ENCODE measurements around the gene UBE2QL1. TPM values are rescaled to one million over a fixed set of nuclear protein-coding genes. Genes with fewer than 3 reads are reported as not detected.
A peak's percentile ranks its signal among the peaks of the same experiment; 100 is the strongest.

The UBE2QL1 gene, protein sequence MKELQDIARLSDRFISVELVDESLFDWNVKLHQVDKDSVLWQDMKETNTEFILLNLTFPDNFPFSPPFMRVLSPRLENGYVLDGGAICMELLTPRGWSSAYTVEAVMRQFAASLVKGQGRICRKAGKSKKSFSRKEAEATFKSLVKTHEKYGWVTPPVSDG
- polyA plus RNA-seq (2013, experiment 1 of 2), result 0.40 TPM
- polyA plus RNA-seq (2013, experiment 2 of 2), result 0.82 TPM

DNA sequence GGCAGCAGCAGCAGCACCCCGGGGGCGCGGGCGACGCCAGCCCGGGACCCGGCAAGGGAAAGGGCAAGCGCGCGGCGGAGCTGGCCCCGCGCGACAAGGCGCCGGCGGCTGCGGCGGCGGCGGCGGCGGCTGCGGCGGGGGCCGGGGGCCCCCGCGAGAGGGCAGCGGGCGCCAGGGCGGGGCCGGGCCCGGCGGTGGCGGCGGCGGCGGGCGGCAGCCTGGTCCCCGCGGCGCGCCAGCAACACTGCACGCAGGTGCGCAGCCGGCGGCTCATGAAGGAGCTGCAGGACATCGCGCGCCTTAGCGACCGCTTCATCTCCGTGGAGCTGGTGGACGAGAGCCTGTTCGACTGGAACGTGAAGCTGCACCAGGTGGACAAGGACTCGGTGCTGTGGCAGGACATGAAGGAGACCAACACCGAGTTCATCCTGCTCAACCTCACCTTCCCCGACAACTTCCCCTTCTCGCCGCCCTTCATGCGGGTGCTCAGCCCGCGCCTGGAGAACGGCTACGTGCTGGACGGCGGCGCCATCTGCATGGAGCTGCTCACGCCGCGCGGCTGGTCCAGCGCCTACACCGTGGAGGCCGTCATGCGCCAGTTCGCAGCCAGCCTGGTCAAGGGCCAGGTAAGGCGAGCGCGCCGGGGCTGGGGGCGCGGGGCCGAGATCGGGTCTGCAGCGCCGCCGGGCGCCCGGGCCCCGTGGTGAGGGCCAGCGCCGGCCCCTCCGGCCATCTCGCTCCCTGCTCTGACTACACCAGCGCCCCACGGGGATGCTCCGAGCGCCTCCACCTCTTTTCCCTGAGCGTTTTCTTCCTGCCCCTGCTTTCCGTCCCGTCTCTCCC is at the start of gene UBE2QL1:
TSS of gene UBE2QL1 (plus strand) at position 238 of the 843 bp plus-strand sequence. CDS start at position 273, 35 bp downstream.
- H3K36me3 ChIP-seq (ENCODE audit: insufficient read depth, low read length), result no peaks in the 10 kb centered on the region
- no peak within 1 kb of the TSS for H3K27ac ChIP-seq (ENCODE audit: low read depth, low read length)
- WGBS, result under 1% methylated on average over 103 of the region's 103 CpGs
- peaks cover 13% of the 10 kb centered on the region; the same call in 1 of the 2 replicates for H3K4me1 ChIP-seq (ENCODE audit: insufficient read depth, low read length)
- H3K27me3 ChIP-seq (ENCODE audit: insufficient read depth, low read length), result peaks cover 82% of the 10 kb centered on the region
- H3K9ac ChIP-seq (ENCODE audit: low read depth, low read length), result no peak within 1 kb of the TSS
- H3K9me3 ChIP-seq (ENCODE audit: insufficient read depth, low read depth, low read length), result no peaks in the 10 kb centered on the region
- H3K4me3 ChIP-seq (ENCODE audit: low read length), result peak within 1 kb of the TSS; percentile 69

DNA sequence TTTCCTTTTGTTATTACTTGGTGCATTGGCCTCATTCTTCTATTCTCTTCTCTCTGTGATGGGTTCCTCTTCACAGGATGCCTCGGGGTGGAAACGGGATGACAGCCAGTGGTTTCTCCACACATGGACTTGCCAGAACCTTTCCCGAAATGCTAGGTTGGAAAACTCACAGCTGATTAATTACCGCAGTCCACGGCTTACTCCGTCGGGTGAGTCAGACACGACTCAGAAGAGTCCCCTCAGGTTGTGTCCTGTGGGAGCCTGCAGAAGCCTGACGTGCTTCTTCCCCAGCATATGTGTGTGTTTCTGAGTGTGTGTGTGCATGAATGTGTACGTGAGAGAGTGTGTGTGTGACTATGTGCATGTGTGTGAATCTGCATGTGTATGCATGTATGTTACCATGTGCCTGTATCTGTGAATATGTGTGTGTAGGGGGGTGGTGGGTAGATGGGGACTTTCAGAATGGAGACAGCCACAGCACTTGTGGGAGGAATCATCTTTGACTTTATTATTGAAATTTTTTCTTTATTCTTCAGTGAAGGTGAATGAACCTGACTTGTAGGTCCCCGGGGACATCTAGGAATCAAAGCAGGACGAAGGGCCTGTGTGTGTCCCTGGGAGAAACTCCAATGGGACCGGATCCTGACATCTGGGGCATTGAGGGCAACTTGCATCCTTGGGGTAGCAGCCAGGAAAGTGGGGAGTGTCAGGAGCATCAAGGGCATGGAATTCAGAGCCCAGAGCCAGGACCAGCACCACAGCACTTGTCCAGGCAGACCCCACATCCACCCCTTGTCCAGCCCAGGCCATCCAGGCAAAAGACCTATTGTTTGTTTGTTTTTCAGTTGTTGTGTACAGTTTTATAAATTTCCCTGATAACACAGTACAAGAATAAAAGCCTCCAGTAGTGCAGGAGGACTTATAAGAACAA is 48.4 kb upstream of the UBE2QL1 start:
- no peaks in the 10 kb centered on the region for H3K27me3 ChIP-seq (ENCODE audit: insufficient read depth, low read length)
- no peaks in the 10 kb centered on the region for H3K4me1 ChIP-seq (ENCODE audit: insufficient read depth, low read length)
- 84% methylated on average over 13 of the region's 13 CpGs for WGBS
- H3K9me3 ChIP-seq (ENCODE audit: insufficient read depth, low read depth, low read length), result no peaks in the 10 kb centered on the region
- H3K27ac ChIP-seq (ENCODE audit: low read depth, low read length), result no peak overlapping the region
- H3K36me3 ChIP-seq (ENCODE audit: insufficient read depth, low read length), result no peaks in the 10 kb centered on the region
- H3K9ac ChIP-seq (ENCODE audit: low read depth, low read length), result no peak overlapping the region
- H3K4me3 ChIP-seq (ENCODE audit: low read length), result no peak overlapping the region

DNA sequence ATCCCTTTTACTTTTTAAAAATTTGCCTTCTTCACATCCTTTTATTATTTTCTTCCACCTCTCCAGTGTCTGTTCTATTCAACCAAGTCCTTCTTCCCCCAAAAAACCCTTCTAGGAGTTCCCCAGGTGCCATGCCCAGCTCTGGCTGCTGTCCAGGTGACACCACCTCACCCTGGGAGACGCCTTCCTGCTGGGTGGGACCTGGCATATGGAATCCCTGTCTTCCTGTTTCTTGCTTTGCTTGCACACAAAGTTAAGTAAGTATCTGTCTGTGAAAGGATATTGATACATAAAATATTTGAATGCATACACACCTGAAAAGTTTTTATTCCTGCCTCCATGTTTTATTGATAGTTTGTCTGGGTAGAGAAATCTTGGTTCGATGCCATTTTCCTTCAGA is 47.2 kb upstream of the UBE2QL1 start:
- 98% methylated on average over 2 of the region's 2 CpGs for WGBS
- no peaks in the 10 kb centered on the region for H3K36me3 ChIP-seq (ENCODE audit: insufficient read depth, low read length)
- no peaks in the 10 kb centered on the region for H3K27me3 ChIP-seq (ENCODE audit: insufficient read depth, low read length)
- H3K27ac ChIP-seq (ENCODE audit: low read depth, low read length), result no peak overlapping the region
- H3K9ac ChIP-seq (ENCODE audit: low read depth, low read length), result no peak overlapping the region
- H3K4me3 ChIP-seq (ENCODE audit: low read length), result no peak overlapping the region
- no peaks in the 10 kb centered on the region for H3K9me3 ChIP-seq (ENCODE audit: insufficient read depth, low read depth, low read length)
- no peaks in the 10 kb centered on the region for H3K4me1 ChIP-seq (ENCODE audit: insufficient read depth, low read length)

DNA sequence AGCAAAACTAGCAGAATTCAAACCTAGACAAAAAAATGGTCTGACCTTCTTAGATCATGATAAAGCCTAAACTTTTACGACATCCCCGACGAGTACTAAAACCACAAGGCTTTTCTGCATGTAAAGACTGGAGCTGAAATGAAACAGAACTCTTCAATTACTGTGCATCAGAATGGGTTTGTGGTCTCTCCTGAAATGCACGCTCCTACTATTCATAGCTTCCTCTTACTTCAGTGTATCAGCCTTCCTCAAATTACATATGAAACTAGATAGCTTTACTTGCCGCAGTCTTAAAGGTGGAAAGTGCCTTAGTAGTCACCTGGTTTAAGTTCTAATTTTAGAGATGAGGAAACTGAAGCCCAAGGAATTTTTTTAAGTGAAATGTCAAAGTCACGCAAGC is 45.7 kb upstream of the UBE2QL1 start:
- H3K36me3 ChIP-seq (ENCODE audit: insufficient read depth, low read length), result no peaks in the 10 kb centered on the region
- H3K4me3 ChIP-seq (ENCODE audit: low read length), result no peak overlapping the region
- no peak overlapping the region for H3K9ac ChIP-seq (ENCODE audit: low read depth, low read length)
- 93% methylated on average over 6 of the region's 6 CpGs for WGBS
- H3K27me3 ChIP-seq (ENCODE audit: insufficient read depth, low read length), result no peaks in the 10 kb centered on the region
- H3K9me3 ChIP-seq (ENCODE audit: insufficient read depth, low read depth, low read length), result no peaks in the 10 kb centered on the region
- H3K4me1 ChIP-seq (ENCODE audit: insufficient read depth, low read length), result 0 out of 2 replicates have a peak, but pooled peaks cover 5% of the 10 kb centered on the region
- no peak overlapping the region for H3K27ac ChIP-seq (ENCODE audit: low read depth, low read length)

DNA sequence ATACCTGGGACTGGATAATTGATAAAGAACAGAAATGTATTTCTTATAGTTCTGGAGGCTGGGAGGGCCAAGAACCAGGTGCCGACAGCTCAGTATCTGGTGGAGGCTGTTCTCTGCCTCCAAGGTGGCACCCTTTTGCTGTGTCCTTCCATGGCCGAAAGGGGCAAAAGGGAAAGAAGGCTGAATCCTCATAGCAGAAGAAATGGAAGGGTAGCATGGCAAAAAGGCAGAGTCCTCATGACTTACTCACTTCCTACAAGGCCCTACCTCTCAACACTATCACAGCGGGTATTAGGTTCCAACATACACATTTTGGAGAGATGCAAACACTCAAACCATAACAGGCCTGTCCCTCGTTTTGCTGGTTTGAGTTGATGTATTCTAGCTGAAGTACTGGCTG is 45.2 kb upstream of the UBE2QL1 start:
- no peak overlapping the region for H3K27ac ChIP-seq (ENCODE audit: low read depth, low read length)
- no peaks in the 10 kb centered on the region for H3K27me3 ChIP-seq (ENCODE audit: insufficient read depth, low read length)
- H3K9ac ChIP-seq (ENCODE audit: low read depth, low read length), result no peak overlapping the region
- 91% methylated on average over 4 of the region's 4 CpGs for WGBS
- no peak overlapping the region for H3K4me3 ChIP-seq (ENCODE audit: low read length)
- H3K4me1 ChIP-seq (ENCODE audit: insufficient read depth, low read length), result 0 out of 2 replicates have a peak, but pooled peaks cover 5% of the 10 kb centered on the region
- H3K9me3 ChIP-seq (ENCODE audit: insufficient read depth, low read depth, low read length), result no peaks in the 10 kb centered on the region
- H3K36me3 ChIP-seq (ENCODE audit: insufficient read depth, low read length), result no peaks in the 10 kb centered on the region

DNA sequence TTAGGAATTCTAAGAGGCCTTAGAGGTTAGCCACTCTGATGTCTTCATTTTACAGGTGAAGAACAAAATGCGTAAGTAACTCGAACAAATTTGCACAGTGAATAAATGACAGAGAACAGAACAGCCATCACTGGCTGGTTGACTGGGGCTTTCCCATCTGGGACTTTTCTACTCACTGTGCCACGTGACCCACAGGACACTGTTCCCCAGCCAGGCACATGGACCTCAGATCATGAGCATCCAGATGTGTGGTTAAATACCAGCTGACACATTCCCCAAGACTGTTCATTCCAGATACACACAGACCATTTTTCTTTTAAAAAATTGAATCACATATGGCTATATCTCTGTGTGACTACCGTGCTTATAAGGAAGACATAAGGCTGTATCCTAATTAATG is 44.5 kb upstream of the UBE2QL1 start:
- Histone ChIP-seq H3K36me3 (ENCODE audit: insufficient read depth, low read length) (no peaks in the 10 kb centered on the region), H3K27me3 (ENCODE audit: insufficient read depth, low read length) (no peaks in the 10 kb centered on the region), H3K4me3 (ENCODE audit: low read length) (no peak overlapping the region), H3K9me3 (ENCODE audit: insufficient read depth, low read depth, low read length) (no peaks in the 10 kb centered on the region), H3K27ac (ENCODE audit: low read depth, low read length) (no peak overlapping the region), H3K9ac (ENCODE audit: low read depth, low read length) (no peak overlapping the region), H3K4me1 (ENCODE audit: insufficient read depth, low read length) (0 out of 2 replicates have a peak, but pooled peaks cover 5% of the 10 kb centered on the region)
- WGBS, result 97% methylated on average over 3 of the region's 4 CpGs

DNA sequence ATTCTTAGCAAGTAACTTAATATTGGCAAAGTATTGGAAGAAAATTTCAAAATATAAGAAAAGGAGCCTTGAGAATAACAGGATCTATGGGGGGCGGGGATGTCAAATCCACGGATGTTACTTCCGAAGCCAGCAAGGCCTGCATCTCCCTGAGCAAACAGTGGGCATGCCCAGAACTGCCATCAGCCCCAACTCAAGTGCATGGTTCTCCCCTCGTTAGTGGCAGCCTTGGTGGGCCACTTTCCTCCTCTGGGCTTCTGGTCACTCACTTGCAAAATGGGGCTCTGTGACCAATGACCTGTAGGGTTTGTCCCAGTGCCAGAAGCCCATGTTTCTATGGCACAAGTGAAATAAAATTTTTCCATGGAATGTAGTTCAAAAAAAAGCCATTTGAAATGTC is 43.1 kb upstream of the UBE2QL1 start:
- Histone ChIP-seq H3K4me3 (ENCODE audit: low read length) (no peak overlapping the region), H3K27me3 (ENCODE audit: insufficient read depth, low read length) (no peaks in the 10 kb centered on the region), H3K4me1 (ENCODE audit: insufficient read depth, low read length) (0 out of 2 replicates have a peak, but pooled peaks cover 5% of the 10 kb centered on the region), H3K9me3 (ENCODE audit: insufficient read depth, low read depth, low read length) (no peaks in the 10 kb centered on the region), H3K36me3 (ENCODE audit: insufficient read depth, low read length) (no peaks in the 10 kb centered on the region), H3K27ac (ENCODE audit: low read depth, low read length) (no peak overlapping the region), H3K9ac (ENCODE audit: low read depth, low read length) (no peak overlapping the region)
- 89% methylated on average over 4 of the region's 4 CpGs for WGBS

DNA sequence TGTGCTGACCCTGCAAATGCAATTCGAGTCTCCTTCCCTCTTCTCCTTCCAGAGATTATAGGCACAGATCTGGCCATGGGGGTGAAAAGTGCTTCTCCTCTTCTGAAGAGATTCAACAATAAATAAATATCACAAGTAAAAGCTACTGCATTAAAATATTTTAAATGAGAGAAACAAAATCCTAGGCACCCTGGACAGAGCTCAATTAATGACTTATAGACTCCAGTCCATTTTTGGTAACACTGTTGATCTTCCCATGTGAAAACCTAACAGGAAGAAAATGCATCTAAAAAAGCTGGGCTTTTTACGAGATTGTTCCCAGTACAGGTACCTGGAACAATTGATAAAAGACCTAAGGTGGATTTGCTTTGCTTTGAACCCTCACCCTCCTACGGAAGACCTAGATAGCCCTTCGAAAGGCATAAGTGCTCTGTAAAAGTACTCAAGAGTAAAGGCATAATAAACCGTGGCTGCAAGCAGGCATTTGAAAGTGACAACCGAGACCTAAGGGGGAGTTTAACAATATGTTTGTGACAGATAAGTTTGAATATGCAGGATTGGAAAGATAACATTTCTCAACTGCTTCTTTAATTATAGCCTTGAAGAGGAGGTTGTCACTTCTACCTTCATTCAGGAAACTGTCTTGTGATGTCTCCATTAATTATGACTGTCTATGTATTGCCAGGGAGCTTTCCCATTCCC is 41.0 kb upstream of the UBE2QL1 start:
- no peak overlapping the region for H3K4me3 ChIP-seq (ENCODE audit: low read length)
- 91% methylated on average over 6 of the region's 6 CpGs for WGBS
- H3K27me3 ChIP-seq (ENCODE audit: insufficient read depth, low read length), result no peaks in the 10 kb centered on the region
- H3K36me3 ChIP-seq (ENCODE audit: insufficient read depth, low read length), result no peaks in the 10 kb centered on the region
- no peaks in the 10 kb centered on the region for H3K9me3 ChIP-seq (ENCODE audit: insufficient read depth, low read depth, low read length)
- H3K9ac ChIP-seq (ENCODE audit: low read depth, low read length), result no peak overlapping the region
- no peak overlapping the region for H3K27ac ChIP-seq (ENCODE audit: low read depth, low read length)
- H3K4me1 ChIP-seq (ENCODE audit: insufficient read depth, low read length), result 0 out of 2 replicates have a peak, but pooled peaks cover 5% of the 10 kb centered on the region

DNA sequence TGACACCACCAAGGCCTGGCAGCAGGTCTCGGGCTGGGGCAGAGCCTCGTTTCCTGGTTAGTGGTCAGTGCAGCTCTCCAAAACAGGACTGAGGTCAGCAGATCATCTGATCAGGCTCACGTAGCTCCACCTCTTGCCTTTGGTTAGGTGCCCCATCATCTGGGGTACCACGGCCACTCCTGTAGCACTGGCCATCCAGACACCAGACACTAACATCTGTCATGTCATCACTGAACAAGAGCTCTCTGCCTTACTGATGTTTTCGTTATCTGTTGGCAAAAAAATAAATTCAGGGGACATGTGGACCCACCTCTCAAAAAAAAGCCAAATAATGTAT is 40.4 kb upstream of the UBE2QL1 start:
- Histone ChIP-seq H3K9ac (ENCODE audit: low read depth, low read length) (no peak overlapping the region), H3K36me3 (ENCODE audit: insufficient read depth, low read length) (no peaks in the 10 kb centered on the region), H3K4me1 (ENCODE audit: insufficient read depth, low read length) (0 out of 2 replicates have a peak, but pooled peaks cover 5% of the 10 kb centered on the region), H3K4me3 (ENCODE audit: low read length) (no peak overlapping the region), H3K27ac (ENCODE audit: low read depth, low read length) (no peak overlapping the region), H3K9me3 (ENCODE audit: insufficient read depth, low read depth, low read length) (no peaks in the 10 kb centered on the region), H3K27me3 (ENCODE audit: insufficient read depth, low read length) (no peaks in the 10 kb centered on the region)
- WGBS, result 91% methylated on average over 5 of the region's 5 CpGs

DNA sequence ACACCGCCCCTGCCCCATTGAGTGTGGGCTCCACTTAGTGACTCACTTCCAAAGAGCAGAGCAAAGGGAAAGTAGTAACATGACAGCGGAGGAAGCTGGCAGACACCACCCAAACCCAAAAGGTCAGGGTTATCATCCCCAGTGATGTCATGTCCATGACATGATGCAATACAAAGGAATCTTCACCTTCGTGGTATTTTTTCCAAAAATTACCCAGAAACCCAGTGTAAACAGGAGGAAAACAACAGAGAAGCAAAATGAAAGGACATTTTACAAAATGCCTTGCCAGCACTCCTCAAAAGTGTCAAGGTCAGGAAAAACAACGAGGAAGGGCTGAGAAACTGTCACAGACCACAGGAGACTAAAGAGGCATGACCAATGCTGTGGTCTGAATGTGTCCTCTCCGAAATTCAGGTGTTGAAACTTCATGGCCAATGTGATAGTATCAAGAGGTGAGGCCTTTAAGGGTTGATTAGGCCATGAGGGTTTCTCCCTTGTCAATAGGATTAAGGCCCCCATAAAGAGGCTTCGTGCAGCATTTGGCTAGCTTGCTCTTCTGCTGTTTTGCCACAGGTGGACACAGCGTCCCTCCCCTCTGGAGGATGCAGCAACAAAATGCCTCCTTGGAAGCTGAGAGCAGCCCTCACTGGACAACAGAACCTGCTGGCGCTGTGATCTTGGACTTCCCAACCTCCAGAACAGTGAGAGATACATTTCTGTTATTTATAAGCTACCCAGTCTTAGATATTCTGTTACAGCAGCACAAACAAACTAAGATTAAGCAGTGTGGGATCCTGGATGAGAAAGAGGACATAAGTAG is 39.8 kb upstream of the UBE2QL1 start:
- H3K27ac ChIP-seq (ENCODE audit: low read depth, low read length), result no peak overlapping the region
- 90% methylated on average over 8 of the region's 8 CpGs for WGBS
- no peak overlapping the region for H3K9ac ChIP-seq (ENCODE audit: low read depth, low read length)
- no peak overlapping the region for H3K4me3 ChIP-seq (ENCODE audit: low read length)
- no peaks in the 10 kb centered on the region for H3K27me3 ChIP-seq (ENCODE audit: insufficient read depth, low read length)
- H3K9me3 ChIP-seq (ENCODE audit: insufficient read depth, low read depth, low read length), result no peaks in the 10 kb centered on the region
- H3K4me1 ChIP-seq (ENCODE audit: insufficient read depth, low read length), result 0 out of 2 replicates have a peak, but pooled peaks cover 5% of the 10 kb centered on the region
- H3K36me3 ChIP-seq (ENCODE audit: insufficient read depth, low read length), result no peaks in the 10 kb centered on the region
